ENCODE measurements around the gene CLEC2B.
A peak's percentile ranks its signal among the peaks of the same experiment; 100 is the strongest.

Gene CLEC2B

GRCh38 chr12:9868951-9869306 is 225 bp downstream of the CLEC2B start:
- TF ChIP-seq CTCF (IDR thresholded peaks at IDR 0.05) = no peak
- intact Hi-C loops (cut with DNase I; ENCODE audit: low total_unique reads) = no loop called here
- peak overlapping the region; percentile 55 to 62 for H3K27ac ChIP-seq

GRCh38 chr12:9868311-9868801 is 798 bp downstream of the CLEC2B start:
- no peak for DNase-seq
- no peak for TF ChIP-seq CTCF (IDR thresholded peaks at IDR 0.05)
- intact Hi-C loops (cut with DNase I; ENCODE audit: low total_unique reads) = no loop called here

More at GRCh38 chr12:9868951-9869306, 225 bp downstream of the CLEC2B start:
- Histone ChIP-seq H3K36me3 (no peaks in the 10 kb centered on the region), H3K4me3 (peak overlapping the region; percentile 34 to 43), H3K27me3 (no peaks in the 10 kb centered on the region), H3K4me1 (peaks cover 0 to 6% (median 0%) of the 10 kb centered on the region in 4 donors), H3K9me3 (no peaks in the 10 kb centered on the region)
- no peak for DNase-seq

GRCh38 chr12:9867531-9867930 is 1.6 kb downstream of the CLEC2B start:
- H3K4me3 ChIP-seq = peak overlapping the region; percentile 22 to 34
- H3K27ac ChIP-seq = no peak overlapping the region
- no peaks in the 10 kb centered on the region for H3K36me3 ChIP-seq
- H3K4me1 ChIP-seq = peaks cover 0 to 6% (median 0%) of the 10 kb centered on the region in 4 donors
- intact Hi-C loops (cut with DNase I; ENCODE audit: low total_unique reads) = no loop called here
- no peaks in the 10 kb centered on the region for H3K9me3 ChIP-seq
- no peak for TF ChIP-seq CTCF (IDR thresholded peaks at IDR 0.05)
- no peaks in the 10 kb centered on the region for H3K27me3 ChIP-seq
- no peak for DNase-seq

More at GRCh38 chr12:9868311-9868801, 798 bp downstream of the CLEC2B start:
- H3K36me3 ChIP-seq = no peaks in the 10 kb centered on the region
- peaks cover 0 to 6% (median 0%) of the 10 kb centered on the region in 4 donors for H3K4me1 ChIP-seq
- no peaks in the 10 kb centered on the region for H3K9me3 ChIP-seq
- peak overlapping the region; percentile 34 to 43 for H3K4me3 ChIP-seq
- H3K27me3 ChIP-seq = no peaks in the 10 kb centered on the region
- H3K27ac ChIP-seq = peak overlapping the region; percentile 55 to 62

- no peak overlapping the region for H3K27ac ChIP-seq
- DNase-seq = no peak
- H3K9me3 ChIP-seq = no peaks in the 10 kb centered on the region
- H3K4me3 ChIP-seq = peak overlapping the region; percentile 22 to 34
- H3K27me3 ChIP-seq = no peaks in the 10 kb centered on the region
- no peak for TF ChIP-seq CTCF (IDR thresholded peaks at IDR 0.05)
- H3K36me3 ChIP-seq = no peaks in the 10 kb centered on the region
- peaks cover 0 to 5% (median 0%) of the 10 kb centered on the region in 4 donors for H3K4me1 ChIP-seq
- intact Hi-C loops (cut with DNase I; ENCODE audit: low total_unique reads) = no loop called here
These were observed 2.3 kb downstream of the CLEC2B start for GRCh38 chr12:9866860-9867269.

- no peaks in the 10 kb centered on the region for H3K27me3 ChIP-seq
- no peak for TF ChIP-seq CTCF (IDR thresholded peaks at IDR 0.05)
- no peak for DNase-seq
These were observed 4.1 kb downstream of the CLEC2B start for GRCh38 chr12:9864913-9865675.

More at GRCh38 chr12:9864913-9865675, 4.1 kb downstream of the CLEC2B start:
- Histone ChIP-seq H3K4me3 (no peak overlapping the region), H3K9me3 (no peaks in the 10 kb centered on the region), H3K27ac (no peak overlapping the region), H3K36me3 (no peaks in the 10 kb centered on the region), H3K4me1 (no peaks in the 10 kb centered on the region)
- intact Hi-C loops (cut with DNase I; ENCODE audit: low total_unique reads) = no loop called here

All from tibial artery (tissue), 4 donors.